Ovary (tissue), 9 donors: Measurements from ENCODE around the gene DOCK4. TPM values are rescaled to one million over a fixed set of nuclear protein-coding genes. Genes with fewer than 3 reads are reported as not detected.

ENCODE experiments used
- DNase-seq, 5 donors: peaks; one replicate each; pipeline ENCODE4 v3.0.0-alpha.2; 2019 to 2020
- H3K27ac ChIP-seq, 2 donors: fragments of 200-600 bp; one replicate each; pipeline versions ENCODE4 v1.5.1 to v1.8.0; 2019 to 2022
- H3K27me3 ChIP-seq: fragments of 200-600 bp; one replicate; pipeline ENCODE4 v1.8.0; 2022
- H3K36me3 ChIP-seq: fragments of 200-600 bp; sonication (generic); one replicate; pipeline ENCODE4 v1.5.1; 2019
- H3K4me1 ChIP-seq: one replicate; pipeline ENCODE4 v1.8.1; 2013; ENCODE audit warnings: mild to moderate bottlenecking, moderate library complexity; ENCODE audit not compliant: insufficient read depth
- H3K4me3 ChIP-seq: fragments of 200-600 bp; sonication (generic); one replicate; pipeline ENCODE4 v1.5.1; 2017
- H3K9me3 ChIP-seq, 2 donors: fragments of 200-600 bp in 1 of 2; sonication (generic) in 1 of 2; one replicate each; pipeline versions ENCODE4 v1.5.1 to v1.8.1; 2013 to 2019; ENCODE audit warnings: mild to moderate bottlenecking in 1 of 2, moderate library complexity in 1 of 2
- CTCF ChIP-seq, 3 donors: fragments of 450-650 bp in 2 of 3; fragments of 200-600 bp in 1 of 3; IDR thresholded peaks; one replicate each; pipeline versions ENCODE4 v1.5.1 to v1.8.0; 2016 to 2022; ENCODE audit warnings: antibody characterized with exemption in 3 of 3, mild to moderate bottlenecking in 1 of 3
- EP300 ChIP-seq: sonication (generic); formaldehyde crosslinking; IDR thresholded peaks from one replicate; pipeline ENCODE4 v1.6.1; 2017; ENCODE audit warnings: antibody characterized with exemption
- POLR2A ChIP-seq: fragments of 450-650 bp; IDR thresholded peaks from one replicate; pipeline ENCODE4 v1.6.1; 2017; ENCODE audit warnings: antibody characterized with exemption, mild to moderate bottlenecking, moderate library complexity
- WGBS, 3 donors: extraction: QIAGEN DNeasy Blood & Tissue Kit in 1 of 3; methylation state at CpG; one replicate each; pipeline versions ENCODE4 v1.1.5 to v1.1.7; 2013 to 2017; 5-methylcytosine and 5-hydroxymethylcytosine counted together
- intact Hi-C, 4 donors: fragments of 100-400 bp; cut with DNase I; formaldehyde crosslinking; loops; one replicate each; pipeline versions ENCODE4 v1.11.0 to v1.15.1; 2022 to 2023
- polyA plus RNA-seq, 2 donors: library from polyadenylated mRNA; stranded (reverse); fragments of 200-250 nt in 1 of 2; fragments of 350-450 nt in 1 of 2; fragmentation: Illumina TruSeq in 1 of 2; extraction: RNeasy Lipid Tissue Mini Kit (QIAGEN cat#74804) in 1 of 2; gene quantifications; one replicate each; pipeline ENCODE4 v1.2.3, GENCODE V29; 2013 to 2014
- total RNA-seq, 7 donors: library from RNA; depleted of rRNA in 2 of 7; stranded (reverse); fragments of >200 nt in 2 of 7; fragmentation: NEBNext Ultra II Directional in 3 of 7; extraction: Animal tissue kit (Norgen Biotek cat#: 25700) in 3 of 7; gene quantifications; one replicate each; pipeline versions ENCODE4 v1.1.0 to v1.2.4, GENCODE V29; 2016 to 2023
- donor health status: DM: no; HTN: no; CAD: no; lungs with moderate emphysema.
- donor health status: DM: no; HTN: no; CAD: no.
- donor health status: Bipolar disorder and iron deficiency.
- donor health status: DM: yes; HTN: yes; CAD: no.
- donor health status: DM: no; HTN: no; CAD: no.
- donor health status: DM: yes; HTN: yes; CAD: no.

DOCK4 gene
- total and polyA plus RNA-seq, 9 donors, result 9.5 to 39.7 (median 27.3) TPM

GRCh38 chr7:112137141-112138101 is 68.8 kb downstream of the DOCK4 start:
- DNase-seq, result no peak
- WGBS, 3 donors, result 92 to 98% (median 96%) methylated on average over 3 of the region's 3 CpGs
- peaks cover 9% of the 10 kb centered on the region for H3K4me1 ChIP-seq
- no peaks in the 10 kb centered on the region for H3K36me3 ChIP-seq
- H3K9me3 ChIP-seq, result no peaks in the 10 kb centered on the region
- no peak overlapping the region for H3K27ac ChIP-seq
- no peaks in the 10 kb centered on the region for H3K27me3 ChIP-seq
- no peak for TF ChIP-seq EP300
- TF ChIP-seq CTCF (IDR thresholded peaks at IDR 0.05), result no peak
- no peak for TF ChIP-seq POLR2A
- intact Hi-C loops, result no loop called here
- H3K4me3 ChIP-seq, result no peak overlapping the region

GRCh38 chr7:112136271-112137008 is 69.8 kb downstream of the DOCK4 start:
- no peaks in the 10 kb centered on the region for H3K27me3 ChIP-seq
- DNase-seq, result no peak
- 62 to 64% (median 64%) methylated on average over 4 of the region's 4 CpGs for WGBS, 3 donors
- intact Hi-C loops, result no loop called here
- TF ChIP-seq POLR2A (no peak), CTCF (IDR thresholded peaks at IDR 0.05) (no peak), EP300 (no peak)
- peaks cover 8% of the 10 kb centered on the region for H3K4me1 ChIP-seq
- H3K36me3 ChIP-seq, result no peaks in the 10 kb centered on the region
- no peak overlapping the region for H3K4me3 ChIP-seq
- H3K27ac ChIP-seq, result no peak overlapping the region
- no peaks in the 10 kb centered on the region for H3K9me3 ChIP-seq

GRCh38 chr7:112135815-112136214 is 70.4 kb downstream of the DOCK4 start:
- Histone ChIP-seq H3K4me1 (peaks cover 7% of the 10 kb centered on the region), H3K36me3 (no peaks in the 10 kb centered on the region), H3K27ac (no peak overlapping the region), H3K9me3 (no peaks in the 10 kb centered on the region), H3K27me3 (no peaks in the 10 kb centered on the region), H3K4me3 (no peak overlapping the region)
- intact Hi-C loops, result no loop called here
- TF ChIP-seq EP300, result no peak
- TF ChIP-seq CTCF (IDR thresholded peaks at IDR 0.05), result no peak
- no peak for TF ChIP-seq POLR2A
- DNase-seq, result no peak
- WGBS, 3 donors, result 19 to 33% (median 32%) methylated on average over 1 of the region's 1 CpG

- H3K4me3 ChIP-seq, result no peak overlapping the region
- no peak for DNase-seq
- no peaks in the 10 kb centered on the region for H3K36me3 ChIP-seq
- H3K4me1 ChIP-seq, result peaks cover 6% of the 10 kb centered on the region
- no peaks in the 10 kb centered on the region for H3K27me3 ChIP-seq
- 56 to 72% (median 61%) methylated on average over 3 of the region's 3 CpGs for WGBS, 3 donors
- H3K27ac ChIP-seq, result no peak overlapping the region
- TF ChIP-seq EP300 (no peak), CTCF (IDR thresholded peaks at IDR 0.05) (no peak)
- H3K9me3 ChIP-seq, result no peaks in the 10 kb centered on the region
- intact Hi-C loops, result no loop called here
These were observed 72.2 kb downstream of the DOCK4 start for GRCh38 chr7:112134039-112134438.
